Measurements from ENCODE around the gene DLK2. TPM values are rescaled to one million over a fixed set of nuclear protein-coding genes. Genes with fewer than 3 reads are reported as not detected.
"Not testable (repeated sequence)": the region's sequence is repeated elsewhere in the genome, so short reads cannot be mapped to it uniquely, and the experiment has no call there.

DLK2 gene
- total and polyA plus RNA-seq, 10 donors, result 0.12 to 0.68 (median 0.42) TPM; not detected in 2

- intact Hi-C loops (cut with DNase I; ENCODE audit: low total_unique reads), result no loop called here
Observed at GRCh38 chr6:43468240-43468639, 12.9 kb upstream of the DLK2 start.

GRCh38 chr6:43467752-43468151 is 12.4 kb upstream of the DLK2 start:
- Histone ChIP-seq H3K27ac (no peak overlapping the region), H3K9me3 (no peaks in the 10 kb centered on the region), H3K36me3 (no peaks in the 10 kb centered on the region), H3K4me1 (no peaks in the 10 kb centered on the region), H3K27me3 (replicated peaks in 1 of 7) (peaks cover 0 to 70% (median 13%) of the 10 kb centered on the region in 7 donors), H3K4me3 (no peak overlapping the region)
- no peak for TF ChIP-seq POLR2AphosphoS5 (IDR thresholded peaks at IDR 0.05)
- TF ChIP-seq, protein P1, sequence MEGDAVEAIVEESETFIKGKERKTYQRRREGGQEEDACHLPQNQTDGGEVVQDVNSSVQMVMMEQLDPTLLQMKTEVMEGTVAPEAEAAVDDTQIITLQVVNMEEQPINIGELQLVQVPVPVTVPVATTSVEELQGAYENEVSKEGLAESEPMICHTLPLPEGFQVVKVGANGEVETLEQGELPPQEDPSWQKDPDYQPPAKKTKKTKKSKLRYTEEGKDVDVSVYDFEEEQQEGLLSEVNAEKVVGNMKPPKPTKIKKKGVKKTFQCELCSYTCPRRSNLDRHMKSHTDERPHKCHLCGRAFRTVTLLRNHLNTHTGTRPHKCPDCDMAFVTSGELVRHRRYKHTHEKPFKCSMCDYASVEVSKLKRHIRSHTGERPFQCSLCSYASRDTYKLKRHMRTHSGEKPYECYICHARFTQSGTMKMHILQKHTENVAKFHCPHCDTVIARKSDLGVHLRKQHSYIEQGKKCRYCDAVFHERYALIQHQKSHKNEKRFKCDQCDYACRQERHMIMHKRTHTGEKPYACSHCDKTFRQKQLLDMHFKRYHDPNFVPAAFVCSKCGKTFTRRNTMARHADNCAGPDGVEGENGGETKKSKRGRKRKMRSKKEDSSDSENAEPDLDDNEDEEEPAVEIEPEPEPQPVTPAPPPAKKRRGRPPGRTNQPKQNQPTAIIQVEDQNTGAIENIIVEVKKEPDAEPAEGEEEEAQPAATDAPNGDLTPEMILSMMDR (IDR thresholded peaks at IDR 0.05 in 8 of 11, conservative IDR thresholded peaks at IDR 0.05 in 3 of 11), result no peak
- no peak for TF ChIP-seq POLR2A (IDR thresholded peaks at IDR 0.05)
- DNase-seq, result no peak
- intact Hi-C loops (cut with DNase I; ENCODE audit: low total_unique reads), result no loop called here
- WGBS, 5 donors, result 74 to 87% (median 79%) methylated on average over 4 of the region's 4 CpGs

More at GRCh38 chr6:43468240-43468639, 12.9 kb upstream of the DLK2 start:
- no peak for DNase-seq
- Histone ChIP-seq H3K4me1 (no peaks in the 10 kb centered on the region), H3K9me3 (no peaks in the 10 kb centered on the region), H3K27me3 (replicated peaks in 1 of 7) (peaks cover 0 to 65% (median 12%) of the 10 kb centered on the region in 7 donors), H3K4me3 (no peak overlapping the region), H3K36me3 (no peaks in the 10 kb centered on the region), H3K27ac (no peak overlapping the region)
- TF ChIP-seq POLR2A (IDR thresholded peaks at IDR 0.05), result no peak
- TF ChIP-seq, protein P1 (IDR thresholded peaks at IDR 0.05 in 8 of 11, conservative IDR thresholded peaks at IDR 0.05 in 3 of 11), result no peak
- no peak for TF ChIP-seq POLR2AphosphoS5 (IDR thresholded peaks at IDR 0.05)
- 76 to 92% (median 84%) methylated on average over 4 of the region's 4 CpGs for WGBS, 5 donors

- H3K9me3 ChIP-seq; H3K4me1 ChIP-seq; H3K4me3 ChIP-seq; DNase-seq; intact Hi-C loops (cut with DNase I; ENCODE audit: low total_unique reads); H3K36me3 ChIP-seq; H3K27ac ChIP-seq: not testable (repeated sequence)
- WGBS, 5 donors, result 54 to 72% (median 61%) methylated on average over 5 of the region's 5 CpGs
- H3K27me3 ChIP-seq (replicated peaks in 1 of 7), result peaks cover 0 to 71% (median 13%) of the 10 kb centered on the region in 7 donors
Observed at GRCh38 chr6:43467265-43467664, 11.9 kb upstream of the DLK2 start.

- Histone ChIP-seq H3K4me1 (no peaks in the 10 kb centered on the region), H3K4me3 (no peak overlapping the region), H3K9me3 (no peaks in the 10 kb centered on the region), H3K27me3 (replicated peaks in 1 of 7) (peaks cover 0 to 73% (median 13%) of the 10 kb centered on the region in 7 donors), H3K27ac (no peak overlapping the region), H3K36me3 (no peaks in the 10 kb centered on the region)
- no peak for TF ChIP-seq POLR2AphosphoS5 (IDR thresholded peaks at IDR 0.05)
- TF ChIP-seq, protein P1 (IDR thresholded peaks at IDR 0.05 in 8 of 11, conservative IDR thresholded peaks at IDR 0.05 in 3 of 11), result no peak
- TF ChIP-seq POLR2A (IDR thresholded peaks at IDR 0.05), result no peak
- intact Hi-C loops (cut with DNase I; ENCODE audit: low total_unique reads), result no loop called here
- DNase-seq, result no peak
- 57 to 75% (median 67%) methylated on average over 2 of the region's 2 CpGs for WGBS, 5 donors
Observed at GRCh38 chr6:43465948-43466347, 10.6 kb upstream of the DLK2 start.

- Histone ChIP-seq H3K4me3 (no peak overlapping the region), H3K36me3 (no peaks in the 10 kb centered on the region), H3K27me3 (replicated peaks in 1 of 7) (peaks cover 0 to 73% (median 13%) of the 10 kb centered on the region in 7 donors), H3K9me3 (no peaks in the 10 kb centered on the region), H3K27ac (no peak overlapping the region), H3K4me1 (no peaks in the 10 kb centered on the region)
- TF ChIP-seq, protein P1 (IDR thresholded peaks at IDR 0.05 in 8 of 11, conservative IDR thresholded peaks at IDR 0.05 in 3 of 11), result no peak
- TF ChIP-seq POLR2A (IDR thresholded peaks at IDR 0.05) (no peak), POLR2AphosphoS5 (IDR thresholded peaks at IDR 0.05) (no peak)
- WGBS, 5 donors, result 77 to 93% (median 87%) methylated on average over 8 of the region's 8 CpGs
- DNase-seq, result no peak
- intact Hi-C loops (cut with DNase I; ENCODE audit: low total_unique reads), result no loop called here
Observed at GRCh38 chr6:43464337-43464736, 9.0 kb upstream of the DLK2 start.

Data from spleen (tissue), 11 donors.